RWPE2 (cell line): ENCODE results near the gene HSPD1.

ENCODE experiments used
- ATAC-seq: fragments of 200-7000 bp; cut with Tn5 transposase; 3 replicates; pipeline ENCODE4 v1.9.1; 2021; ENCODE audit warnings: low read depth
- DNase-seq: peaks from one replicate; pipeline ENCODE4 v3.0.0-alpha.2; 2020; ENCODE audit warnings: low spot score
- H3K27ac ChIP-seq: fragments of 450-650 bp; 2 replicates; pipeline ENCODE4 v1.5.1; 2017; ENCODE audit warnings: mild to moderate bottlenecking; ENCODE audit not compliant: poor library complexity, severe bottlenecking
- H3K27me3 ChIP-seq: fragments of 250-450 bp; sonication (Bioruptor Pico); 2 replicates; pipeline ENCODE4 v1.5.1; 2021; ENCODE audit warnings: mild to moderate bottlenecking, moderate library complexity; ENCODE audit not compliant: insufficient read depth, poor library complexity, severe bottlenecking
- H3K36me3 ChIP-seq: fragments of 250-450 bp; sonication (Bioruptor Pico); 2 replicates; pipeline ENCODE4 v1.5.1; 2020; ENCODE audit warnings: low read depth, mild to moderate bottlenecking, moderate library complexity
- H3K4me1 ChIP-seq: fragments of 250-450 bp; sonication (Bioruptor Pico); 2 replicates; pipeline ENCODE4 v1.5.1; 2021; ENCODE audit warnings: mild to moderate bottlenecking, moderate library complexity; ENCODE audit not compliant: insufficient read depth, poor library complexity, severe bottlenecking
- H3K4me3 ChIP-seq: fragments of 250-450 bp; sonication (Bioruptor Pico); 2 replicates; pipeline ENCODE4 v1.5.1; 2021; ENCODE audit warnings: mild to moderate bottlenecking, moderate library complexity; ENCODE audit not compliant: severe bottlenecking
- H3K9me3 ChIP-seq: fragments of 250-450 bp; sonication (Bioruptor Pico); 2 replicates; pipeline ENCODE4 v1.5.1; 2021; ENCODE audit warnings: mild to moderate bottlenecking, moderate library complexity; ENCODE audit not compliant: severe bottlenecking
- CTCF ChIP-seq: fragments of 450-650 bp; IDR thresholded peaks from one replicate; pipeline ENCODE4 v1.5.1; 2017; ENCODE audit warnings: mild to moderate bottlenecking, moderate library complexity; ENCODE audit not compliant: poor library complexity, severe bottlenecking

Gene HSPD1

GRCh38 chr2:197499594-197500502 is at the start of gene HSPD1, which contains the start of gene HSPE1:
HSPD1 (minus strand) TSS chr2:197499840; CDS start chr2:197498848, 992 bp downstream.
HSPE1 (plus strand) TSS chr2:197500379; CDS start chr2:197500437, 58 bp downstream.
- Histone ChIP-seq H3K4me1 (peaks cover 25% of the 10 kb centered on the region), H3K4me3 (peak within 1 kb of the TSS; percentile 72), H3K9me3 (no peaks in the 10 kb centered on the region), H3K27ac (peak within 1 kb of the TSS; percentile 85), H3K36me3 (peaks cover 77% of the 10 kb centered on the region), H3K27me3 (no peaks in the 10 kb centered on the region)
- peak; percentile 88 for ATAC-seq
- TF ChIP-seq CTCF, result no peak
- peak; percentile 98 for DNase-seq

- Histone ChIP-seq H3K4me1 (no peaks in the 10 kb centered on the region), H3K27ac (no peak overlapping the region), H3K9me3 (no peaks in the 10 kb centered on the region), H3K27me3 (no peaks in the 10 kb centered on the region), H3K36me3 (peaks cover 67% of the 10 kb centered on the region), H3K4me3 (no peak overlapping the region)
- TF ChIP-seq CTCF, result no peak
- DNase-seq, result no peak
- no peak for ATAC-seq
Observed at GRCh38 chr2:197548582-197548981, 48.9 kb upstream of the HSPD1 start.

GRCh38 chr2:197547163-197547900 is 47.7 kb upstream of the HSPD1 start:
- Histone ChIP-seq H3K36me3 (peaks cover 68% of the 10 kb centered on the region), H3K27ac (no peak overlapping the region), H3K9me3 (no peaks in the 10 kb centered on the region), H3K27me3 (no peaks in the 10 kb centered on the region), H3K4me1 (no peaks in the 10 kb centered on the region), H3K4me3 (no peak overlapping the region)
- no peak for TF ChIP-seq CTCF
- ATAC-seq (no peak), DNase-seq (no peak)

- DNase-seq, result no peak
- H3K36me3 ChIP-seq, result peaks cover 72% of the 10 kb centered on the region
- H3K4me3 ChIP-seq, result no peak overlapping the region
- no peak for ATAC-seq
- H3K27me3 ChIP-seq, result no peaks in the 10 kb centered on the region
- no peaks in the 10 kb centered on the region for H3K9me3 ChIP-seq
- TF ChIP-seq CTCF, result no peak
- no peaks in the 10 kb centered on the region for H3K4me1 ChIP-seq
- no peak overlapping the region for H3K27ac ChIP-seq
Observed at GRCh38 chr2:197543206-197543605, 43.6 kb upstream of the HSPD1 start.
